GM19239 (cell line): Measurements from ENCODE around the gene DOCK4.

Experiments
- DNase-seq: peaks from one replicate; pipeline ENCODE4 v3.0.0; 2011; ENCODE audit warnings: low spot score; ENCODE audit not compliant: insufficient read length
- FAIRE-seq: peaks from 2 replicates; lab custom pipeline; 2011; peaks lifted over from hg19 to GRCh38; lab: Jason Lieb, UNC

Gene DOCK4

GRCh38 chr7:111987886-111988285, 218.3 kb downstream of the DOCK4 start:
- no peak for FAIRE-seq
- DNase-seq = no peak

GRCh38 chr7:111987115-111987826, 218.9 kb downstream of the DOCK4 start:
- FAIRE-seq = no peak
- DNase-seq = no peak

- FAIRE-seq = no peak
- DNase-seq = no peak
Measured at GRCh38 chr7:111986601-111987000, 219.6 kb downstream of the DOCK4 start.

- DNase-seq = no peak
- no peak for FAIRE-seq
Measured at GRCh38 chr7:111985798-111986197, 220.4 kb downstream of the DOCK4 start.

- no peak for FAIRE-seq
- no peak for DNase-seq
Measured at GRCh38 chr7:111982804-111983203, 223.4 kb downstream of the DOCK4 start.

- no peak for DNase-seq
- FAIRE-seq = no peak
Measured at GRCh38 chr7:111982133-111982532, 224.1 kb downstream of the DOCK4 start.

GRCh38 chr7:111980725-111981124, 225.5 kb downstream of the DOCK4 start:
- no peak for FAIRE-seq
- DNase-seq = no peak

- DNase-seq = no peak
- no peak for FAIRE-seq
Measured at GRCh38 chr7:111975346-111975745, 230.9 kb downstream of the DOCK4 start.

GRCh38 chr7:111960984-111961383, 245.2 kb downstream of the DOCK4 start:
- no peak for FAIRE-seq
- DNase-seq = no peak

GRCh38 chr7:111958896-111959295, 247.3 kb downstream of the DOCK4 start:
- FAIRE-seq (no peak), DNase-seq (no peak)

- FAIRE-seq = no peak
- DNase-seq = no peak
Measured at GRCh38 chr7:111958431-111958830, 247.8 kb downstream of the DOCK4 start.

- DNase-seq = no peak
- FAIRE-seq = no peak
Measured at GRCh38 chr7:111955616-111956015, 250.6 kb downstream of the DOCK4 start.

- no peak for DNase-seq
- FAIRE-seq = no peak
Measured at GRCh38 chr7:111954474-111955381, 251.5 kb downstream of the DOCK4 start.

- no peak for FAIRE-seq
- DNase-seq = no peak
Measured at GRCh38 chr7:111954056-111954455, 252.1 kb downstream of the DOCK4 start.

GRCh38 chr7:111953611-111954010, 252.6 kb downstream of the DOCK4 start:
- FAIRE-seq (no peak), DNase-seq (no peak)

GRCh38 chr7:111952783-111953182, 253.4 kb downstream of the DOCK4 start:
- DNase-seq = no peak
- FAIRE-seq = no peak

- FAIRE-seq (no peak), DNase-seq (no peak)
Measured at GRCh38 chr7:111951052-111951451, 255.1 kb downstream of the DOCK4 start.

- DNase-seq = no peak
- FAIRE-seq = no peak
Measured at GRCh38 chr7:111942450-111943081, 263.6 kb downstream of the DOCK4 start.

- no peak for FAIRE-seq
Measured at GRCh38 chr7:111937163-111937562, 269.0 kb downstream of the DOCK4 start.

GRCh38 chr7:111933609-111934008, 272.6 kb downstream of the DOCK4 start:
- FAIRE-seq (no peak), DNase-seq (no peak)

More at GRCh38 chr7:111937163-111937562, 269.0 kb downstream of the DOCK4 start:
- no peak for DNase-seq

- no peak for FAIRE-seq
Measured at GRCh38 chr7:111931958-111932357, 274.2 kb downstream of the DOCK4 start.

More at GRCh38 chr7:111931958-111932357, 274.2 kb downstream of the DOCK4 start:
- no peak for DNase-seq
